Stimulated activated CD4-positive, alpha-beta T cell treated with anti-CD3 and anti-CD28 coated beads, Interleukin-1b, Interleukin-23, amount 100 ng/mL, for 4 hours (primary cell): ENCODE measurements around the gene CEMP1.

Source experiments
- DNase-seq, 2 donors: peaks; one replicate each; pipeline ENCODE4 v3.0.0-alpha.2; 2020; ENCODE audit warnings: low read depth in 2 of 2

Gene CEMP1

DNA sequence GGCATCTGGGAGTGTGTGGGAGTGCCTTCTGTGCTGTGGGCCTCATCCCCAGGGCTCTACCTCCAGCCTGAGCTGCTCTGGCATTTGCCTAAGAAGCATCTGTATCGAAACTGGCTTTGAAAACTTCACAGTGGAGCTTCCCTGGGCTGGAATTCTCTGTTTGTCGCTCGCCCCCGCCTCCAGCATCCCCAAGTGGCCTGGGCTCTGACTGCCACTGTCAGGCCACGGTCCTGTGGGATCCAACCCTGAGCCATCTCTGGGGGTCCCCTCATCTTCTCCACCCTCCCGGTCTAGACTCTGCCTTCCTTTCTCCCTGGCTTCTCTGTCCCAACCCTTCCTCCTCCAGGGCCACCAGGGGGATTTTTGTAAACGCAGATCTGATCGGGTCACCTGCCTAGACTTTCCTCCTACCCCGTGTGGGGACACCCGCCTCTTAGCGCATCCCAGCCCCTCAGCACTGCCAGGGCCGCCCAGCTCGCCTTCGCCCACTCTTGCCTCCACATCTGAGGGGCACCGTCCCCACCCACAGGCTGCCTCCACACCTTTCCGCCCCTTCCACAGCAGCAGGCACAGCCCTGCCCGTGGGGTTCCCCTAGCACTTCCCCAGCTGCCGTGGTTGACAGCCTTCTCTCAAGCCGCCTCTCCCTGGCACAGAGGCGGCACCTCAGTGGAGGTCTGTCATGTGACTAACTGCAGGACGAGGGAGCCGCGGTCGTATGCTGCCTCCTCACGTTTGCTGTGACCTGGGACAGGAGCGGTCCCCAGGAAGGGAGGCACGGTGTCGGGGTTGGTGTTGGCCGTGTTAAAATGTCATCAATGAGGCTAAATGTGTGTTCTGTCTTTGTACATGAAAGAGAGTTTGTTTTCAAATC lies 44.3 kb downstream of the CEMP1 start:
- peak; percentile 65 to 70 for DNase-seq

DNA sequence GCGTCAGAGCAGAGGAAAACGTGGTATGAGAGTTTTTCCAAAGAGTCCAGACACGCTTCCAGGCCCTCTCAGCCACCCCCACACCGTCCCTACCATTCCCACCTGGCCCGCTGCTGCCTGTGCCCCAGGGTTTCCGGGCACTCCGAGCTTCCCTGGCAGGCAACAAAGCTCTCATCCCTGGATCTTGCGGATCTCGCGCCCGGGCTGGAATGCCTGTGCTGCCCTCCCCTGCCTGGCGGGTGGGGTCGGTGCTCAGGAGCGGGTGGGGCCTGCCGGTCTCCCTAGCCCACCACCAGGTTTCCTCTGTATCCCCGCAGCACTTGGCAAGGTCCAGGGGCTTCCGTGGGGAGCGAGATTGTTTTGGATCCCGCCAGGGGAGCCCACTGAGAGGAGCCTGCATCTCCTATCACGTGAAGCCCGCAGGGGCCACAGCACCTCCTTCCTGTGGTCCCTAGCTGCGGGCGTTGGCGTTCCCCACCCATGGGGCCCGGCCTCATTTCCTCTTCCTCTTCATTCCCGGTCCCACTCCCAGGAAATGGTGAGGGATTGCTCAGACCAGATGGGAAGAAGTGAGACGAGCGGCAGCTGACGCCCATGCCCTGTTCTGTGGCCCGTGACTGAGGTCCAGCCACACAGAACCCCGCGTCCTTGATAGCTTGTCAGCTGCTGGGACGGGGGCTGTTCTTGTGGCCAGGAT lies 45.2 kb downstream of the CEMP1 start:
- DNase-seq = no peak

DNA sequence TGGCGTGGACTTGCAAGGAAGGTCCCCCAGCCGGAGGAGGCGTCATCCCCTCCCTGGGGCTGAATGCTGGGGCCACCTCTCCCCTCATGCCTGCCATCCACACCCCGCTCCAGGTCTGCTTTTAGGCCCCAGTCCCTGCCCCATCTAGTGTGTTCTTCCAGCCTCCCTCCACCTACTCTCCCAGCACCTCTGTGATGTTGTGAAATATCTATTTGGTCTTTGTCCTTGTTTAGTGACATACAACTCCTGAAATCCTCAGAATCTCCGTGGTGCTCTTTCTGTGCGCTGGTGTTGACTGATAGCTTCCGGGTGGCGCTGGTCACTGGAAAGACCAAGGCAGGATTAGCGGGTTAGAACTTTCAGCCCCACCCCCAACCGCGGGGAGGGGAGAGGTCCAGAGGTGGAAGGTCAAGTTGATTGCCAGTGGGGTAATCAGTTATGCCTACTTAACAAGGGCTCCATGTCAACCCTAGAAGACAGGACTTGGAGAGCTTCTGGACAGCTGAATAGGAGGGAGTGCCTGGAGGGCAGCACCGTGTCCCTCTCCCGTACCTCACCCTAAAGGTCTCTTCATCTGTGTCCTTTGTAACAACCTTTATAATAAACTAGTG lies 46.2 kb downstream of the CEMP1 start:
- DNase-seq = no peak

DNA sequence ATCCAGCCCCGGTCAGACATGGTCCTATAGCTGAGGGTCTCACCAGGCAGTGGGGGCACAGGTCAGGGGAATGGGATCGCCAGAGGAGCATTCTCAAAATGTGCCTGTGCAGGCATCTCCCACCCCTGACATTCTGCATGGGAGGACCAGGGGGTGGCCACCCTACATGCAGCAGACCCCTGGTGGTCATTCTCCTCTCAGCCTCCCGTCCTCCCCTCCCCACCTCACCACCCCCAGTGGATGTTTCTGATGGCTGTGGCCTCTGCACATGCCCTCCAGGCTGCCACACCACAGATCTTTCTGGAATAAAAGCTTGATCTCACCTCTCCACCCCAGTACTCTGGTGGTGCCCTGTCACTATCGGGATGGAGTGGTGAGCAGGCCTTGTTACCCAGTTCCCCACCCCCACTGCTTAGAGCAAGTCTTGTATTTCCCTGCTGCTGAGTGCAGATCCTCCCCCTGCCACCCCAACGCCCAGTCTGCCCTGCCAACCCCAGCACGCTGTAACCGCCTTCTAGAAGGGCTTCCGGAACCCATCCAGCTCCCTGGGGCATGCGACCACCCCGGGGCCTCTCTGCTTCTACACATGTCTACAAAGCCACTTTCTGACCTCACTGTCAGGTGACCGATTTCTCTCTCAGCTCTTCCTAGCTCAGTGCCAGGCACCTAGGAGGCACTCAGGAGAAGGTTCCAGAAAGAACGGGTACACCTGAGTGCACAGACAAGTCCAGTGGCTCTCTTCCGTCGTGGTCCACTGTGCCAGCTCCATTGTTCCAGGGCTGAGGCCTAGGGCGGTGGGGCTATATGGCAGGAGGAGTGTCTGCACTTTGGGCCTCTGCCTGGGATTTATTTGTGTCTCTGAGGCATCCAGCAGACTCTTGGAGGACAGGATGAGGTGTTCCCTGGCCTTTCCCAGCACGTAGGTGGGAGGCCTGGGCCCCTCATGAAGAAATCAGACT lies 47.0 kb downstream of the CEMP1 start:
- DNase-seq = no peak

DNA sequence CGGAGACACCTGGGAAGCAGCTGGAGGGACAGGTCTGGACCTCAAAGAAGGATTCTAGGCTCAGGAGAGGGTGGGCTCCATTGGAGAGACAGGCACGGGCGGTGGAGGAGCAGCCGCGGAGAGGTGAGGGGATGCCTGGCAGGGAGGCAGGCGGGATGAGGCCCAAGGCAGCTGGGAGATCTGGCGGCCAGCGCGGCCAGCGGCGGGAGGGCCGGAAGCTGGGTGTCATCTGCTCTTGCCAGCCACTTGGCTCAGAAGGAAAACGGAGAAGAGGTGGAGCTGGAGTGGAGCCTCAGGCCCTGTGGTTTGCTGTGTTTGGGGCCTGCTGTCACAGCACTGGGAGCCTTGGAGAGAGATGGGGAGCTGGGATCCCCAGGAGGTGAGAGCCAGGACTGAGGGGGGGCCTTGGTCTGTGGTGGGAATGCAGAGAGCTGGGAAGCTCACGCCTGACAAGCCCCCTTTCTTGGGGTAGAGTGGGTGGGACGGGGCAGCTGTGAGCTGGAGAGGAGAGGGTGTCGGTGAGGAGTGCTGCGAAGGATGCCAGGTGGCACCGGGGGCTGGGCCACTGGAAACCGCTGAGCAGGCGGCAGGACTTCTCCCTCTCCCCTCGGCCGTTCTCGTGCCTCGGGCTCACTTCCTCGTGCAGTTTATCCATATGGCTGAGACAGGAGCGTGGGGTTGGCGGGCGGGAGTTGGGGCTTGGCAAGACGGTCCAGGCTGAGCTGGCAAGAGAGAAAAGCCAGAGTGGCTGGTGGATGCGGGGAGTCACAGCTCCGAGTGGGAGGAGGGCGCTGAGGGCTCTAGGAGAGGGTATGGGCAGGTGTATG lies 48.3 kb downstream of the CEMP1 start:
- no peak for DNase-seq

DNA sequence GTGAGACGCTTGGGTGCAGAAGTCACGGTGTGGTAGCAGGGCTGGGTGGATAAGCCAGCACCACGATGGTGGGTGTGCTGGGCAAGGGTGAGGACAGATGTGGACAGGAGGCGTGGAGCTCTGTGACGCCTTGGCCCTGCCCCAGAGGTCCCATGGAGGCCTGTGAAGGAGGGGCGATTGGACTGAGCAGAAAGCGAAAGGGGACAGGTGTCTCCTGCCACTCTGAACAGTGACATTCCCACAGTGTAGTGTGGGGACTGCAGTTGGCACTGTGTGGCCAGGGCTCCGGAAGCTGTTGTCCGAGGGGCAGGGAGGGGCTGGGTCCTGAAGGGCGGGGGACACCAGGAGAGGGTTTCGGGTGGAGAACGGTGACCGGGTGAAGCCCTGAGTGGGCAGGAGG lies 49.0 kb downstream of the CEMP1 start:
- DNase-seq = no peak

DNA sequence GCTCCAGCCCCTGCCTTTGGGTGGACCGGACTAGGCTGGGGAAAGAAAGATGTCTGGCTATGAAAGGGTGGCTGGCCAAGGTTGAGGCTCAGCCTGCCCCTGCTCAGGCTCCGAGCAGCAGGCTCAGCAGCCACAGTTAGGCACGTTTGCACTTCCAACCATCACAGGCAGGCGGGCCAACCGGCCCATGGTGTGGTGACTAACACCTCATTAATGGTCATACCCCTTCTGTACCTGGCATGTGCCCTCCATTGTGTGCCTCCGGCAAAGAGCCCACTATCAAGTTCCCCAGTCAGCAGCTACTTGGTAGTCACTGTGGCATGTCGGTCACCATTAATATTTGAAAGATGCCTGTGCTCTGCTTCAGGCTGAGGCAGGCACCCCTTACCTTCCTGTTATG lies 49.5 kb downstream of the CEMP1 start:
- no peak for DNase-seq

DNA sequence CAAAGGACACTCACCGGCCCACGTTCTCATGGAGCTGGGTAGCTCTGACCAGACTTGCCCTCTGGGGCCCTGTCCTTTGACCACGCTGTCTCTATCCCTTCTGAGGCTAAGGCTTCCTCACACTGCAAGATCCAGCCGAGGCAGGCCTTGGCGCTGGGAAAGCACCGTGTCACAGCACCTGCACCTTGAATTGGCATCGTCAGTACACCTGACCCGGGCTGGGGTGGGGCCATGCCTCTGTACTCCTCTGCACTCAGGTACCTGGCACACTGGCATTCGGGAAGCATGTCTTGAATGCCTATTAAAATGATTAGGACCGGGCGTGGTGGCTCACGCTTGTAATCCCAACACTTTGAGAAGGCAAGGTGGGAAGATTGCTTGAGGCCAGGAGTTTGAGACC lies 50.3 kb downstream of the CEMP1 start:
- DNase-seq = no peak
